Activated B cell treated with CpG ODN at 0.5 μM for 24 hours (primary cell): ENCODE data around the gene RET. TPM values are rescaled to one million over a fixed set of nuclear protein-coding genes. Genes with fewer than 3 reads are reported as not detected.

ENCODE experiments used
- ATAC-seq: fragments of 200-7000 bp; cut with Tn5 transposase; one replicate; pipeline ENCODE4 v1.10.0; 2021; ENCODE audit warnings: low read depth, mild to moderate bottlenecking, moderate library complexity
- CTCF ChIA-PET: fragments of 350-600 bp; sonication (Branson Sonifier 250); formaldehyde crosslinking; loops from one replicate; lab custom pipeline; 2021; ENCODE audit warnings: antibody characterized with exemption; lab: Charles Lee
- POLR2A ChIA-PET: fragments of 350-600 bp; sonication (Branson Sonifier 250); formaldehyde crosslinking; loops from one replicate; lab custom pipeline; 2021; ENCODE audit warnings: antibody characterized with exemption; lab: Charles Lee
- DNase-seq: peaks from one replicate; pipeline ENCODE4 v3.0.0; 2022
- H3K27ac Mint-ChIP-seq: one replicate; pipeline ENCODE4 v1.8.0; 2020; ENCODE audit warnings: mixed read lengths
- H3K27me3 Mint-ChIP-seq: one replicate; pipeline ENCODE4 v1.8.0; 2021; ENCODE audit warnings: mixed read lengths
- H3K36me3 Mint-ChIP-seq: one replicate; pipeline ENCODE4 v1.8.0; 2021; ENCODE audit warnings: low read depth, mixed read lengths
- H3K4me1 Mint-ChIP-seq: one replicate; pipeline ENCODE4 v1.8.0; 2021; ENCODE audit warnings: mixed read lengths
- H3K4me3 Mint-ChIP-seq: one replicate; pipeline ENCODE4 v1.8.0; 2020; ENCODE audit warnings: mild to moderate bottlenecking, mixed read lengths
- H3K9me3 Mint-ChIP-seq: one replicate; pipeline ENCODE4 v1.8.0; 2020; ENCODE audit warnings: mixed read lengths
- CTCF ChIP-seq: fragments of 200-600 bp; IDR thresholded peaks from one replicate; pipeline ENCODE4 v1.8.0; 2022; ENCODE audit warnings: antibody characterized with exemption, mild to moderate bottlenecking
- intact Hi-C: fragments of 100-400 bp; cut with micrococcal nuclease; formaldehyde crosslinking; loops from one replicate; pipeline ENCODE4 v1.15.1; 2024
- total RNA-seq: library from RNA; stranded (reverse); gene quantifications from 2 replicates; pipeline ENCODE4 v1.2.3, GENCODE V29; 2022

RET gene
- total RNA-seq, 1 donor from 2014 or later, result not detected

- no peak overlapping the region for H3K4me3 Mint-ChIP-seq
- H3K36me3 Mint-ChIP-seq, result no peaks in the 10 kb centered on the region
- POLR2A ChIA-PET, result no interaction called here
Observed at GRCh38 chr10:43131256-43131655, 54.4 kb downstream of the RET start.

GRCh38 chr10:43131906-43132305, 55.0 kb downstream of the RET start:
- Mint-ChIP-seq H3K36me3 (no peaks in the 10 kb centered on the region), H3K27me3 (no peaks in the 10 kb centered on the region), H3K9me3 (no peaks in the 10 kb centered on the region), H3K4me3 (no peak overlapping the region), H3K4me1 (peaks cover 38% of the 10 kb centered on the region), H3K27ac (no peak overlapping the region)
- intact Hi-C loops, result loop anchor here (10.0 kb wide), 1 partner anchor 153 kb away; no protein-coding TSS in a partner anchor
- no peak for ATAC-seq
- POLR2A ChIA-PET, result no interaction called here
- no peak for DNase-seq
- CTCF ChIA-PET, result interaction anchor here (1.0 kb wide), 1 partner anchor 25 kb away, joined by 3 read pairs; no protein-coding TSS in a partner anchor
- no peak for TF ChIP-seq CTCF

More at GRCh38 chr10:43131256-43131655, 54.4 kb downstream of the RET start:
- CTCF ChIA-PET, result no interaction called here
- intact Hi-C loops, result loop anchor here (10.0 kb wide), 1 partner anchor 154 kb away; no protein-coding TSS in a partner anchor
- peaks cover 42% of the 10 kb centered on the region for H3K4me1 Mint-ChIP-seq
- ATAC-seq, result no peak
- no peak for DNase-seq
- no peak overlapping the region for H3K27ac Mint-ChIP-seq
- H3K9me3 Mint-ChIP-seq, result no peaks in the 10 kb centered on the region
- H3K27me3 Mint-ChIP-seq, result no peaks in the 10 kb centered on the region
- TF ChIP-seq CTCF, result no peak

- no peaks in the 10 kb centered on the region for H3K9me3 Mint-ChIP-seq
- peaks cover 1% of the 10 kb centered on the region for H3K36me3 Mint-ChIP-seq
- peaks cover 30% of the 10 kb centered on the region for H3K4me1 Mint-ChIP-seq
- ATAC-seq (no peak), DNase-seq (no peak)
- no peaks in the 10 kb centered on the region for H3K27me3 Mint-ChIP-seq
- CTCF ChIA-PET, result interaction anchor here (1.0 to 1.5 kb wide), 2 partner anchors 11 to 72 kb away, joined by 3 read pairs; no protein-coding TSS in a partner anchor
- intact Hi-C loops, result loop anchor here (10.0 kb wide), 1 partner anchor 152 kb away; no protein-coding TSS in a partner anchor
- H3K27ac Mint-ChIP-seq, result no peak overlapping the region
- no peak overlapping the region for H3K4me3 Mint-ChIP-seq
- POLR2A ChIA-PET, result no interaction called here
- TF ChIP-seq CTCF, result no peak
Observed at GRCh38 chr10:43132867-43133787, 56.3 kb downstream of the RET start.

GRCh38 chr10:43134126-43134905, 57.4 kb downstream of the RET start:
- no peak for TF ChIP-seq CTCF
- no peak for ATAC-seq
- Mint-ChIP-seq H3K27me3 (no peaks in the 10 kb centered on the region), H3K4me3 (no peak overlapping the region), H3K27ac (no peak overlapping the region), H3K4me1 (peaks cover 32% of the 10 kb centered on the region), H3K36me3 (peaks cover 7% of the 10 kb centered on the region), H3K9me3 (no peaks in the 10 kb centered on the region)
- POLR2A ChIA-PET, result no interaction called here
- no peak for DNase-seq
- intact Hi-C loops, result loop anchor here (10.0 kb wide), 1 partner anchor 150 kb away; no protein-coding TSS in a partner anchor
- CTCF ChIA-PET, result interaction anchor here (1.0 to 1.5 kb wide), 2 partner anchors 12 to 71 kb away, joined by 3 read pairs; no protein-coding TSS in a partner anchor
